ENCODE results near the gene NRAS.

GRCh38 chr1:114715952-114716303, 643 bp downstream of the NRAS start:
- TF ChIP-seq POLR2A (IDR thresholded peaks at IDR 0.05) (no peak), CTCF (IDR thresholded peaks at IDR 0.05) (no peak)

All from right lobe of liver (tissue), 4 donors.